Chondrocyte (in vitro differentiated cells): Measurements from ENCODE around the gene RNF43. TPM values are rescaled to one million over a fixed set of nuclear protein-coding genes. Genes with fewer than 3 reads are reported as not detected.

Experiments
- DNase-seq: peaks from one replicate; pipeline ENCODE4 v3.0.0; 2021; ENCODE audit warnings: mixed read lengths, low spot score
- H3K27ac Mint-ChIP-seq: one replicate; pipeline ENCODE4 v1.8.0; 2021; ENCODE audit warnings: mild to moderate bottlenecking, moderate library complexity, mixed read lengths; ENCODE audit not compliant: unreplicated experiment
- H3K27me3 Mint-ChIP-seq: 2 replicates; pipeline ENCODE4 v1.8.0; 2021; ENCODE audit warnings: low read depth, mixed read lengths
- H3K36me3 Mint-ChIP-seq: 2 replicates; pipeline ENCODE4 v1.8.0; 2021; ENCODE audit warnings: low read depth, mixed read lengths
- H3K4me1 Mint-ChIP-seq: 2 replicates; pipeline ENCODE4 v1.8.0; 2021; ENCODE audit warnings: low read depth, mild to moderate bottlenecking, mixed read lengths
- H3K4me3 Mint-ChIP-seq: one replicate; pipeline ENCODE4 v1.8.0; 2021; ENCODE audit warnings: mild to moderate bottlenecking, moderate library complexity, mixed read lengths; ENCODE audit not compliant: unreplicated experiment
- H3K9me3 Mint-ChIP-seq: 2 replicates; pipeline ENCODE4 v1.8.0; 2021; ENCODE audit warnings: low read depth, mixed read lengths
- total RNA-seq: library from RNA; stranded (reverse); gene quantifications from 3 replicates; pipeline ENCODE4 v1.2.1, GENCODE V29; 2021
- TF ChIP-seq, protein P1 (sequence below): fragments of 200-600 bp; sonication (generic); IDR thresholded peaks from 2 replicates; pipeline ENCODE4 v1.5.0; 2021; ENCODE audit warnings: antibody characterized with exemption, mild to moderate bottlenecking, moderate library complexity

The RNF43 gene
- total RNA-seq, 1 donor from 2014 or later: 0.10 TPM

GRCh38 chr17:58375256-58375655 lies 42.1 kb downstream of the RNF43 start:
- H3K36me3 Mint-ChIP-seq: no peaks in the 10 kb centered on the region
- H3K4me3 Mint-ChIP-seq: no peak overlapping the region
- H3K4me1 Mint-ChIP-seq: no peaks in the 10 kb centered on the region
- H3K9me3 Mint-ChIP-seq: no peaks in the 10 kb centered on the region
- TF ChIP-seq, protein P1, sequence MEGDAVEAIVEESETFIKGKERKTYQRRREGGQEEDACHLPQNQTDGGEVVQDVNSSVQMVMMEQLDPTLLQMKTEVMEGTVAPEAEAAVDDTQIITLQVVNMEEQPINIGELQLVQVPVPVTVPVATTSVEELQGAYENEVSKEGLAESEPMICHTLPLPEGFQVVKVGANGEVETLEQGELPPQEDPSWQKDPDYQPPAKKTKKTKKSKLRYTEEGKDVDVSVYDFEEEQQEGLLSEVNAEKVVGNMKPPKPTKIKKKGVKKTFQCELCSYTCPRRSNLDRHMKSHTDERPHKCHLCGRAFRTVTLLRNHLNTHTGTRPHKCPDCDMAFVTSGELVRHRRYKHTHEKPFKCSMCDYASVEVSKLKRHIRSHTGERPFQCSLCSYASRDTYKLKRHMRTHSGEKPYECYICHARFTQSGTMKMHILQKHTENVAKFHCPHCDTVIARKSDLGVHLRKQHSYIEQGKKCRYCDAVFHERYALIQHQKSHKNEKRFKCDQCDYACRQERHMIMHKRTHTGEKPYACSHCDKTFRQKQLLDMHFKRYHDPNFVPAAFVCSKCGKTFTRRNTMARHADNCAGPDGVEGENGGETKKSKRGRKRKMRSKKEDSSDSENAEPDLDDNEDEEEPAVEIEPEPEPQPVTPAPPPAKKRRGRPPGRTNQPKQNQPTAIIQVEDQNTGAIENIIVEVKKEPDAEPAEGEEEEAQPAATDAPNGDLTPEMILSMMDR: no peak
- H3K27me3 Mint-ChIP-seq: no peaks in the 10 kb centered on the region
- no peak for DNase-seq
- H3K27ac Mint-ChIP-seq: no peak overlapping the region

GRCh38 chr17:58373923-58374322 lies 43.4 kb downstream of the RNF43 start:
- TF ChIP-seq, protein P1: no peak
- Mint-ChIP-seq H3K4me1 (no peaks in the 10 kb centered on the region), H3K4me3 (no peak overlapping the region), H3K9me3 (no peaks in the 10 kb centered on the region), H3K27me3 (peaks cover 4% of the 10 kb centered on the region), H3K36me3 (no peaks in the 10 kb centered on the region), H3K27ac (no peak overlapping the region)
- no peak for DNase-seq

- Mint-ChIP-seq H3K27ac (no peak overlapping the region), H3K4me1 (no peaks in the 10 kb centered on the region), H3K36me3 (no peaks in the 10 kb centered on the region), H3K27me3 (peaks cover 5% of the 10 kb centered on the region), H3K4me3 (no peak overlapping the region), H3K9me3 (no peaks in the 10 kb centered on the region)
- DNase-seq: no peak
- TF ChIP-seq, protein P1: no peak
Observed at GRCh38 chr17:58373003-58373402, 44.3 kb downstream of the RNF43 start.

- no peak for DNase-seq
- no peak overlapping the region for H3K27ac Mint-ChIP-seq
- no peak overlapping the region for H3K4me3 Mint-ChIP-seq
- H3K27me3 Mint-ChIP-seq: peaks cover 5% of the 10 kb centered on the region
- TF ChIP-seq, protein P1: no peak
- H3K36me3 Mint-ChIP-seq: no peaks in the 10 kb centered on the region
- H3K9me3 Mint-ChIP-seq: no peaks in the 10 kb centered on the region
- H3K4me1 Mint-ChIP-seq: no peaks in the 10 kb centered on the region
Observed at GRCh38 chr17:58371300-58371950, 45.9 kb downstream of the RNF43 start.

- no peak for DNase-seq
- Mint-ChIP-seq H3K36me3 (no peaks in the 10 kb centered on the region), H3K27me3 (peaks cover 5% of the 10 kb centered on the region), H3K9me3 (no peaks in the 10 kb centered on the region), H3K4me1 (no peaks in the 10 kb centered on the region), H3K27ac (no peak overlapping the region), H3K4me3 (no peak overlapping the region)
- TF ChIP-seq, protein P1: no peak
Observed at GRCh38 chr17:58370716-58371115, 46.6 kb downstream of the RNF43 start.
